GM12892 (cell line): ENCODE results near the gene CACNA1C.

Experiments
- POLR2A ChIP-seq: IDR thresholded peaks from 2 replicates; pipeline ENCODE4 v1.6.1; 2011; ENCODE audit warnings: low read depth, low read length, control low read depth
- POLR2AphosphoS5 ChIP-seq: IDR thresholded peaks from 2 replicates; pipeline ENCODE4 v1.6.1; 2011; ENCODE audit warnings: low read depth, low read length, control low read depth

DNA sequence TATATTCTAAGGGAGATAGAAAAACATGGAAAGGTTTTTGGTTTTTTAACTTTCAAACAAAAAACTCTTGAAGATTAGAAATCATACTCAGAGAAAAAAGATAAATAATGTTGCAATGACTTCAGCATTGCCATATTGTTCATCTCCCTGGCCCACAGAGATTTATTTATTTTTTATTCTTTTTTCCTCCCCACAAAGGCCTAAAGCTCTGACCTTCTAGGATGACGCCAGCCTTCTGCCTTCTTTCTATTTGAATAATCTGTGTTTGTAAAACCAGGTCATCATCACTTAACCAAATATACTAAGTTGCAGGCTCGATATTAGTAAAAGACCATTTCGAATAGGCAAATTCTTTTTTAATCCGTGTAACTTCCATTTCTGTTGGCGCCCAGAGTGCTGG lies 44.1 kb upstream of the CACNA1C start:
- TF ChIP-seq POLR2AphosphoS5 = no peak
- no peak for TF ChIP-seq POLR2A
